Measurements from ENCODE around the gene CIB4. TPM values are rescaled to one million over a fixed set of nuclear protein-coding genes. Genes with fewer than 3 reads are reported as not detected.

The CIB4 gene
- polyA plus RNA-seq, 10 donors, result not detected

Other genes starting within 250 kb of the CIB4 start
- under 1 TPM in 7 of 10 donors, not detected in 3; 0.10 to 0.28 (median 0.19) TPM for gene DRC1, start 239.4 kb downstream of the CIB4 start, polyA plus RNA-seq (ENCODE audit: insufficient read length in 10 of 10)
- 10 to 100 TPM; 10.4 to 32.8 (median 19.3) TPM for gene OTOF, start 163.2 kb downstream of the CIB4 start, polyA plus RNA-seq (ENCODE audit: insufficient read length in 10 of 10)
- gene KCNK3, start 51.4 kb upstream of the CIB4 start, polyA plus RNA-seq (ENCODE audit: insufficient read length in 10 of 10), result 1 to 10 TPM in 8 of 10 donors, under 1 TPM in 2; 0.60 to 1.8 (median 1.2) TPM
- gene SLC35F6, start 122.9 kb upstream of the CIB4 start, polyA plus RNA-seq (ENCODE audit: insufficient read length in 10 of 10), result 10 to 100 TPM in 1 of 10 donors, 1 to 10 TPM in 9; 7.5 to 10.0 (median 8.5) TPM
- 10 to 100 TPM in 2 of 10 donors, 1 to 10 TPM in 8; 5.3 to 12.9 (median 6.9) TPM for gene CENPA, start 144.7 kb upstream of the CIB4 start, polyA plus RNA-seq (ENCODE audit: insufficient read length in 10 of 10)
- gene DPYSL5, start 206.8 kb upstream of the CIB4 start, polyA plus RNA-seq (ENCODE audit: insufficient read length in 10 of 10), result 10 to 100 TPM; 11.1 to 32.7 (median 22.1) TPM